ENCODE measurements around the gene TPRX2.
"Not testable (repeated sequence)": the region's sequence is repeated elsewhere in the genome, so short reads cannot be mapped to it uniquely, and the experiment has no call there.

Gene TPRX2

DNA sequence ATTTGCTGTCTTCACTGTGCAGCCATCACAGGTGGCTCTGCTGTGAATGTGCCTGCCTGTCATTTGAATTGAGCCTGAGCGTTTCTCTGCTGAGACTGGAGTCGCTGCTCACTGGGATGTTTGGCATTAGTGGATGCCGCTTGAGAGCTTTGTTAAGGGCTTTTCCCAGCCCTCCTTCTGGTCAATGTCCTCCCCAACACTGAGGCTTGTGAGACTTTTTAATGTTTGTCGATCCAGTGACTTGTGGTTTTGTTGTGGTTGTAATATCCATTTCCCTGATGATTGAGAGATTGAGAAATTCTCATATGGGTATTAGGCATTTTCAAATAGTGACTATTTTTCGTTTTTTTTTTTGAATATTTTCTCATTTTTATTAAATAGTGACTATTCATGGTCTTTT is 2.6 kb downstream of the TPRX2 start:
- no peak for DNase-seq (ENCODE audit: low read depth)

- peak; percentile 83 for DNase-seq (ENCODE audit: low read depth)
Observed at GRCh38 chr19:47863514-47863936, 4.5 kb downstream of the TPRX2 start.

DNA sequence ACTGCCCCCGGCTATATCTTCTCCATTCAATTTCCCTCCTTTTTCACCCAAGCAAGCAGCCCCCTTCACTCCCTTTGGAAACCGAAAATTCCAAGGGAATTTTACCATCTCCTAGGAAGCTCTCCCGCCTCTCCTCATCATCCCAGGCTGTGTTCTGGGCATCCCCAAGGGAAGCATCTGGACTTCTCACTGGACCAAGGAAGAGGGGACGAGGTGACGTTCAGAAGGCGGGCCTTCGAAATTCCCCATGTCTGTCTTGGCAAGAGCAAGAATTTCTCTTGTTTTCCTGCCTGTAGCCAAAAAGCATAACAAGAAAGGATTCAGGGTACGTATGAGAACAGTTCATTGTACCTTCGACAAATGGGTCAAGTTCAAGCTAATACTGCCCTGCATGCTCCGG is 6.1 kb downstream of the TPRX2 start:
- no peak for DNase-seq (ENCODE audit: low read depth)

DNA sequence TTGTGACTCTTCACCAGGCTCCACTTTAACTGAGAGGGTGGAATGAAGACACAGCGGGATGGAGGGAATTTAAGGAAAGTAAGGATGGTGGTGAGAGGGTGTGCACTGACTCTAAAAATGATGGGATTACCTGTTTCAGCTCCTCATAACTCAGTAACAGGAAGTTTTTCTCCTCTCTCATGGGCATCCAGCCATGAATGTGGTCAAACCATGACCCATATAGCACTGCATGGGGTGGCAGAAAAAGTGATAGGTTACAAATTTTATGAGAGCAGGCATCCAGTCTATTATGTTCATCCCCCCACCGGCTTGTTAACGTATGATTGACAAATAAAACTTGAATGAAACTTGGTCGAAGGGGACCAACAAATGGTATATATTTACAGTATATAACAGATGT is 19.9 kb downstream of the TPRX2 start:
- no peak for DNase-seq (ENCODE audit: low read depth)

GRCh38 chr19:47879385-47879784 is 20.4 kb downstream of the TPRX2 start:
- DNase-seq (ENCODE audit: low read depth), result not testable (repeated sequence)

GRCh38 chr19:47881757-47882156 is 22.7 kb downstream of the TPRX2 start:
- no peak for DNase-seq (ENCODE audit: low read depth)

GRCh38 chr19:47882890-47883289 is 23.9 kb downstream of the TPRX2 start:
- no peak for DNase-seq (ENCODE audit: low read depth)

DNA sequence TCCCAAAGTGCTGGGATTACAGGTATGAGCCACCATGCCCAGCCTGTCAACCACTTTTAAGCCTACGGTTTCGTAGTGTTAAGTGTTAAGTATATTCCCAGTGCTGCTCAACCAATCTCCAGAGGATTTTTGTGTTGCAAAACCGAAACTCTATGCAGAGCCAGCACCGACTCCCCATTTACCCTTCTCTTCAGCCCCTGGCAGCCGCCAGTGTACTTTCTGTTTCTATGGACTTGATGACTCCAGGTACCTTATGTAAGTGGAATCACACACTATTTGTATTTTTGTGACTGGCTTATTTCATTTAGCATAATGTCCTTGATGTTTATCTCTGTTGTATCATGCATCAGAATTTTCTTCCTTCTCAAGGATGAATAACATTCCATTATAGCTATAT is 26.0 kb downstream of the TPRX2 start:
- DNase-seq (ENCODE audit: low read depth), result no peak

GRCh38 chr19:47886010-47886559 is 27.1 kb downstream of the TPRX2 start, which contains the start of gene SULT2A1:
Gene SULT2A1 (minus strand): TSS chr19:47886315. CDS start chr19:47886257, 58 bp downstream.
- DNase-seq (ENCODE audit: low read depth), result no peak

GRCh38 chr19:47890865-47891621 is 32.0 kb downstream of the TPRX2 start:
- DNase-seq (ENCODE audit: low read depth), result no peak

DNA sequence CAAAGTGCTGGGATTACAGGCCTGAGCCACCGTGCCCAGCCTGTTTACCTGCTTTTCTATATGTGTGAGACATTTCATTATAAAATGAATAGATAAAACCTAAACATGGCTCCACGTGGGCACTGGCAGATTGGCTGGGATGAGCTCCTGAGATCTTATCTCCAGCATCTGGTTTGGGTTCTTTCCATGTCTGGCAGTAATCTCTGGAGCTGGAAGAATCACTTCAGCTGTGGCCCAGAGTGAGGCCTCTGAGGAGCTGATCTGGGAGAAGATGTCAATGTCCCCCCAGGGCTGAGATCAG is 32.5 kb downstream of the TPRX2 start:
- no peak for DNase-seq (ENCODE audit: low read depth)

DNA sequence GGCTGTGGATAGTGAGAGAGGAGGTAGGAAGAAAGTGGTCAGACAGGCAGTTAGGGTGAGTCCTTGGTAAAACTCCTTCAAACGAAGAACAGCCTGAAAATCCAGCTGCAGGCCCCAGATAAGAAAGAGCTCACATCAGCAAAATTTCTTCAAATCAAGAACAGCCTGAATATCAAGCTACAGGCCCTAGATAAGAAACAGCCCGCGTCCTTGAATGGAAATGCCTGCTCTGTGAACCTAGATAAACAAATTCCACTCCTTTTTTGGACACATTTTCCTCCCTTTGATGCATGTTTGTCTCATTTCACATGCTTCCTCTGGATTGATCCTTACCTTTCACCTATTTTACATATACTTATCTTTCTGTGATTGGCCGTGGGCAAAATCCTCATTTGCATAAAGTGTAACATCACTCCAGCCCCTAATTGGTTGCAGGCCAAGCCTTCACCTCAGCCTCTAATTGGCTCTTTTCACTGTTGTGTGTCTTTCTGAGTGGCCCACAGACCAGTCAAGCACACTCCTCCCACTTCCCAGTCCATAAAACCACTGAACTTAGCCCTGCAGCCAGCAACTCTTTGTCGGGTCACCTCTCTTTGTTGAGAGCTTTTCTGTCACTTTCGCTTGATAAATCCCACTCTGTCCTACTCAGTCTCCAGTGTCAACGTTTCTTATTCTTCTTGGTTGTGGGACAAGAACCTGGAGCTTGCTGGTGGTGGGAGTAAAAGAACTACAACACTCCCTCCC is 33.1 kb downstream of the TPRX2 start:
- DNase-seq (ENCODE audit: low read depth), result no peak

- DNase-seq (ENCODE audit: low read depth), result no peak
Observed at GRCh38 chr19:47895165-47895782, 36.2 kb downstream of the TPRX2 start.

DNA sequence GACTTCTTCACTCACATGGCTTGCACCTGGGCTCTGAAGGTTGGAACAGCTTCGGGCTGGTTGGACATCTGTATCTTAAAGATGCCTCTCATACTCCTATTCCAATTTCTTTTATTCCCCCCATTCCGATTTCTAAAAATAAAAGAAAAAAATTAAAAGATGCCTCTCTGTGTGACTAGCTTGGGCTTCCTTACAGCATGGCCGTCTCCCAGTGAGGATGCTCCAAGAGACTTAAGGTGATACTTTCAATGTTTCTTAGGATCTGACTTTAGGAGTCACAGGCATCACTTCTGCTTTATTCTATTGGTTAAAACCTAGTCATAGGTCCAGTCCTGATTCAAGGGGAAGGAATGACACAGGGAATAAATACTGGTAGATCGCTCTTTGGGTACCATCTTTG is 37.0 kb downstream of the TPRX2 start:
- DNase-seq (ENCODE audit: low read depth), result no peak

- DNase-seq (ENCODE audit: low read depth), result no peak
Observed at GRCh38 chr19:47896773-47897172, 37.7 kb downstream of the TPRX2 start.

DNA sequence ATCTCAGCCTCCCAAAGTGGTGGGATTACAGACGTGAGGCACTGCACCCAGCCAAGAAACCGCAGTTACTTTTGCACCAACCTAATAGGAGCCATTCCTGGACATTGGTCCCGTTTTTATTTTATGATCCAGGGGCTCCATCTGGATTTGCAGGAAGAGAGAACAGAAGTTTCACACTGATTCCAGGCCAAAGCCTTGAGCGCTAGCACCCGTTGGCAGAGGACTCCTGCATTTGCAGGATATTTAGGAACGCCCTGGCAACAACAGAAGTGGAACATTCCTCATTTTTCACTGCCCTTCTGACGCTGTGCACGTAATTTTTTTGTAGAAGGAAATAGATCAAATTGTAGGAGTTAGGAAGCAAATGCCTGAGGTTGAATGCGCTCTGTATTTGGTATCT is 38.8 kb downstream of the TPRX2 start:
- no peak for DNase-seq (ENCODE audit: low read depth)

DNA sequence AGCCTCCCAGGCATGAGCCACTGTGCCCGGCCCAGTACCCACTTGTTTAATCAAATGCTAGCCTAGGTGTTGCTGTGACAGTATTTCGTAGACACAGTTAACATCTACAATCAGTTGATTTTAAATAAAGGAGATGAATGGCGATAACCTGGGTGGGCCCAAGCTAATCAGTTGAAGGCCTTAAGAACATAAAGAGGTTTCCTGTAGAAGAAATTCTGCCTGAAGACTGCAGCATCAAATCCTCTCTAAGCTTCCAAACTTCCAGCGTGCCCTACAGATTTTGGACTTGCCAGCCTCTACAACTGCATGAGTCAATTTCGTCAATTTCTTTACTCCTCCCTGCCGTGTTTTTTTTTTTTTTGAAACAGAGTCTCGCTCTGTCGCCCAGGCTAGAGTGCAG is 40.3 kb downstream of the TPRX2 start:
- DNase-seq (ENCODE audit: low read depth), result no peak

DNA sequence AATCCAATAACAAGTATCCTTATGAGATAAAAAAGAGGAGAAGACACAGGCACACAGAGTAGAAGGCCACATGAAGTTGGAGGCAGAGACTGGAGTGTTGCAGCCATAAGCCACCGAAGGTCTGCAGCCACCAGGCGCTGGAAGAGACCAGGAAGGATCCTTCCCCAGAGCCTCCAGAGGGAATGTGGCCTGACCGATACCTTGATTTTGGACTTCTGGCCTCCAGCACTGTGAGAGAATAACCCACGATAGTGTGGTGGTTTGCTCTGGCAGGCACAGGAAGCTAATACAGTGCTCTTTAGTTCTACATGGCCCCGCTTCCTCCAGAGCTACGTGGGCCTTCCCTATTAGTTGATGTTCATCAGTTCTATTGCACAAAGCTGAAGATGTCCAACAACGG is 42.3 kb downstream of the TPRX2 start:
- no peak for DNase-seq (ENCODE audit: low read depth)

- DNase-seq (ENCODE audit: low read depth), result peak; percentile 56
Observed at GRCh38 chr19:47909350-47909749, 50.3 kb downstream of the TPRX2 start.

GRCh38 chr19:47910191-47910590 is 51.2 kb downstream of the TPRX2 start:
- DNase-seq (ENCODE audit: low read depth), result not testable (repeated sequence)
